GM21423 (cell line): ENCODE results near the gene TANGO6.
"Not testable (repeated sequence)": the region's sequence is repeated elsewhere in the genome, so short reads cannot be mapped to it uniquely, and the experiment has no call there.

Experiments
- ATAC-seq: cut with Tn5 transposase; IDR thresholded peaks from one replicate; pipeline ENCODE4 v1.9.1; 2021; ENCODE audit warnings: mild to moderate bottlenecking, moderate library complexity; ENCODE audit not compliant: unreplicated experiment

Gene TANGO6

DNA sequence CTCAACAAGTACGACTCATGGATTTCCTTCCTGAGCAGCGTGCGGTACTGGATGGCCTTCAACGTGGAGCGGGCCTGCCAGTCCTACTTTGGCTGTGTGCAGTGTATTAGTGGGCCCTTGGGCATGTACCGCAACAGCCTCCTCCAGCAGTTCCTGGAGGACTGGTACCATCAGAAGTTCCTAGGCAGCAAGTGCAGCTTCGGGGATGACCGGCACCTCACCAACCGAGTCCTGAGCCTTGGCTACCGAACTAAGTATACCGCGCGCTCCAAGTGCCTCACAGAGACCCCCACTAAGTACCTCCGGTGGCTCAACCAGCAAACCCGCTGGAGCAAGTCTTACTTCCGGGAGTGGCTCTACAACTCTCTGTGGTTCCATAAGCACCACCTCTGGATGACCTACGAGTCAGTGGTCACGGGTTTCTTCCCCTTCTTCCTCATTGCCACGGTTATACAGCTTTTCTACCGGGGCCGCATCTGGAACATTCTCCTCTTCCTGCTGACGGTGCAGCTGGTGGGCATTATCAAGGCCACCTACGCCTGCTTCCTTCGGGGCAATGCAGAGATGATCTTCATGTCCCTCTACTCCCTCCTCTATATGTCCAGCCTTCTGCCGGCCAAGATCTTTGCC is 271.1 kb downstream of the TANGO6 start:
- ATAC-seq, result no peak

DNA sequence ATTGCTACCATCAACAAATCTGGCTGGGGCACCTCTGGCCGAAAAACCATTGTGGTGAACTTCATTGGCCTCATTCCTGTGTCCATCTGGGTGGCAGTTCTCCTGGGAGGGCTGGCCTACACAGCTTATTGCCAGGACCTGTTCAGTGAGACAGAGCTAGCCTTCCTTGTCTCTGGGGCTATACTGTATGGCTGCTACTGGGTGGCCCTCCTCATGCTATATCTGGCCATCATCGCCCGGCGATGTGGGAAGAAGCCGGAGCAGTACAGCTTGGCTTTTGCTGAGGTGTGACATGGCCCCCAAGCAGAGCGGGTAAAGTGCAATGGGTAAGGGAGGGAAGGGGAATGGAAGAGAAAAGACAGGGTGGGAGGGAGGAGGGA is 271.6 kb downstream of the TANGO6 start:
- no peak for ATAC-seq

DNA sequence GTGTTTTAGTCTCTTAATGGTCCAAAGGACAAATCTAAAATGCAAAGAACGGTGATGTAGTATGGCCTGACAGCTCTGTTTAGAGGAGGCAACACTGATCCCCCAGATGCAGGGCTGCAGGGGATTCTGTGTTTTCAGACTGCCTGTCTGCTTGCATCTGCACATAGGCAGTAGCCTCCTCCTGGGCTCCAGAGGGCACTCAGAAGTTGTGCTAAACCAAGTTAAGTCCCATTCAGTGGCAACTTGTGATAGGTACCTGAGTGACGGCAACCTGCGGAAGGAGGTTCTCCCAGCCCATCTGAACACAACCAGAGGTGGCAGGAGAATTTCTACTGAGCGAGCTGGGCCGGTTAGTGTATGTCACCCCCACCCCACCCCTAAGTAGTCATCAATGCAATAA is 272.0 kb downstream of the TANGO6 start:
- ATAC-seq, result no peak

DNA sequence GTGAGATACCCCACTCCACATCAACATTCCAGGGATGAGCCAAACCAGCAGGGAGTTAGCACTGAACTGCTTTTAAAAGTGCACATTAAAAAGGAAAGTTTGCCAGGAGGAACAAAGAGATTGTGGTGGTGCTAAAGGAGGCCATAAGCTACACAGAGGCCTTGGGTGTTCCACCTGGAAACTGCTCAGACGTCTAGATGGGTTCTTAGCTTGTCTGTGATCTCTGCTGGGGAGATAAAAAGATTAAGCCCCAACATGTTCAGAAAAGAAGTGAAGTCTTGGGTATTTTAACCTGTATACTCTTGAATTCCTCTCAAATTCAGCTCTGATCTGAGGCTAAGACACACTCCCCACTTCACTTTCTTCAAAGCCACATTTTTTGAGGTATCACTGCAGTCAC is 272.5 kb downstream of the TANGO6 start:
- no peak for ATAC-seq

DNA sequence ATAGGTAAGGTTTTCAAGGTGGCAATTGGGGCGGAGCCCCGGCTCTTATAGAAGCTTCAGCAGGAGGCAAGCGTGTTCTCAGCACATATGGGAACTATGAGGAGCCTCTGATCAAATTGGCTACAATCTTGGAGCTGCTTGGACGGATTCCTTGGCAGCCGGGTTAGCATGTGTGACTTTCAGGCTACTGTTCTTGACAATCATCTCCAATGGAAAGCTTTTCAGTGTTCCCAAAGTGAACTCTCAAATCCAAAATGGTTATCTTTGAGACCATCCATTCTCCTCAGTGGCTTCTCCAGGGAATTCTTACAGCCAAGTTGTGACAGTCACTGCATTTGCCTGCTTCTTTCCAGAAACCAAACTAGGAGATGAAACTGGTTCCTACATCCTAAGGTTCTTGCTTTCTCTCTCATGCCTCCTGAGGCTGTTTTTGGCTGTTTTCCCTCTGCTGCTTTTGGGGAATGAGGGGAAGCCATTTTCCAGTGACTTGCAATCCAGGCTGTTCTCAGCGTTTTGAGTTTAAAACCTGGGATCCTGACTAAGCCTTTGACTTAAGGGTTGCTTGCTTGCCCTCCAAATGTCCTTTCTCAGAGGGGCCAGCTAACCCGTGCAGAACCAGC is 273.0 kb downstream of the TANGO6 start:
- ATAC-seq, result no peak

DNA sequence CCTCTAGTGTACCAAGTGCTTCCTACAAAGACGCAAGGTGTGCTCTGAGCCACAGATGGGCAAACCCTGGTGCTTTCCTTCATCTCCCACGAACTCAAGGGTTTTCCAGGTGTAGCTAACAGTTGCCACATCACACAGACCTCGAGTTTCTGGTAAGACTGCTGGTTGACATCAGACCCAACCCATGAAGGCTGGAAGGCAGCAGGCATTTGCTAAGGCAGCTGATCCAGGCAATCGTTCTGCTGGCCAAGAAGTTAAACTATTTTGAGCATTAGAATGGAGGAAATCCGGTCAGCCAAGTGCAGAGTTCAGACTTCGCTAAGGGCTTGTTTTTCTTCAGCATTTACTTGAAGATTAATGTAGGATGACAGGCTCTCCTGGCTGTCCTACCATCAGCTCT is 273.6 kb downstream of the TANGO6 start:
- no peak for ATAC-seq

DNA sequence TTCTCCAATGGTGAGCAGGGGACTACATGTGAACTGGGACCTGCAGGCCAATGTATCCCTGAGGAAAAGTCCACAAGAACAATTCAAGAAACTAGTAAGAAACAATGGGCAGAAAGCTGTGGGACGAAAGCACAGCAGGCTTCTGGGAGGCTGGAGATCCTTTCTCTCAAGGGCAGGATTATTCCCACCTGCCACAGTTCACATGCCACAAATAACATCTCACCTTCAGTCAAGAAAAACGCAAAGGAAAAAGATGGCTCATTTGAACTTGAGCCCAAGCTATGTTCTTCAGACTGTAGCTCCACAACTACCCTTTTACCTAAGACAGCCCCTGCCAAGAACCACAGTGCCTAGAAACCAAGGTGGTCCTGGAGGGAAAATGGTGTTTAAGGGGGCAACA is 275.1 kb downstream of the TANGO6 start:
- no peak for ATAC-seq

DNA sequence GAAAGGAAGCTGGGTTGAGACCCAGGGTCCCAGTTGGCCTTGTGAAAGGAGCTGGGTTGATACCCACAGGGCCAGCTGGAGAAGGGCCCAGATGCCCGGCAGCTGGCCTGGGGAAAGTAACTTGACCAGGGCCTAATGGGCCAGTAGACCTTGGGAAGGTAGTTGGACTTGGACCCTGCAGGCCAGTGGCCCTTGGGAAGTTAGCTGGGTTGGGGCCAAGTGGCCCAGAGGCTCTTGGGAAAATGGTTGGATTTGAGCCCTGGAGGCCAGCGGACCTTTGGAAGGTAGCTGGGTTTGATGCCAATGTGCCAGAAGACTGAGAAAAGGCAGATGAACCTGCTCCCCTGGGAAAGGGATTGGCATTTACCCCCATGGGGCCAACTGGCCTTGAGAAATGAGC is 275.7 kb downstream of the TANGO6 start:
- ATAC-seq, result no peak

DNA sequence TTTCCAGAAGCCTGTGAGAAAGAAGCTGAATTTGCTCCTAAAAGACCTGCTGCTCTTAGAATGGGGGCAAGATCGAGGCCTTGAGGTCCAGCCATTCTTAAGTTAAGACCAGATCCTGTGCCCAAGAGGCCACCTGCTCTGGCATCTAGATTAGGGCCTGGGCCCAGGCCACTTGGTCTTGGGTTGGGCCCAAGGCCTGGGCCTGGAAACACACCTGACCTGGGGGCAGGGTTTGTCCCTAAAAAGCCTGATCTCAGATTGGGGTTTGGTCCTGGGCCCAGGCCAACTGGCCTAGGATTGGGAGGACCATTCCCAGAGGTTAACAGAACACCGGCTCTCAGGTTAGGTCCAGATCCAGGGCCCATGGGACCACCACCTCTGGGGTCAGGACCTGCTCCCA is 276.2 kb downstream of the TANGO6 start:
- no peak for ATAC-seq

DNA sequence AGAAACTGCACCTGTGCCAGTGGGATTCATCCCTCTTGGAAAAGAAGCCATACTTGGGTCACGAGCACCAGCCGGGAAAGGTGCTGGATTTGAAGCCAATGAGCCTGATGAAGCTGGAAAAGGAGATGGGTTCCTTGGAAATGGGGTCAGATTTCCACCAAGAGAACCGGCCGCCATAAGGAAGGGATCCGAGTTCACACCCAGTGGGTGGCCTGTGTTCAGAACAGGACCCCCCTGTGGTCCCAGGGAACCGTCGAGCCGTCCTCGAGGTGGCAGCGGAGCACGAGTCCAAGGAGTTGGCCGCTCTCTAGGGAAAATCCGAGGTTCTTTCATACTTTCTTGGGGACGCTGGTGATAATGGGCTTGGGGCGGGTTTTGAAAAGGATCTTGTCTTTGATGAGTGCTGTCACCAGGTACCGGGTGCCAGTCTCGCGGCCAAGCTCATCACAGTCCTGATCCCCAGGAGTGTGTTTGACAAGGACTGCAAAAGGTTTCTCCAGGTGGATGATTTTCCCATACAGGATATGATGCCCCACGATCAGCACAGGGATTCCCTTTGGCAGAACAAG is 276.8 kb downstream of the TANGO6 start:
- no peak for ATAC-seq

DNA sequence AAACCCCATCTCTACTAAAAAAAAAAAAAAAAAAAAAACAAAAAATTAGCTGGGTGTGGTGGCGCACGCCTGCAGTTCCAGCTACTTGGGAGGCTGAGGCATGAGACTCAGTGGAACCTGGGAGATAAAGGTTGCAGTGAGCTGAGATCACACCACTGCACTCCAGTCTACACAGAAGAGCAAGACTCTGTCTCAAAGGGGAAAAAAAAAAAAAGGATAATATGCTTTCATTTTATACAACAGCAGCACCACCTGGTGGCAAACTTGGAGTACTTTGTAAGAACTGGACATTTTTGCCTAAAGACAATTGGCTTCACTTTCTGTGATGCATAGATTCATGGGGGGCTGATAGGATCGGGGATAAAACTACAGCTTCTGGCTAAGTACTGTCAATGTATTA is 280.6 kb downstream of the TANGO6 start:
- ATAC-seq, result no peak

DNA sequence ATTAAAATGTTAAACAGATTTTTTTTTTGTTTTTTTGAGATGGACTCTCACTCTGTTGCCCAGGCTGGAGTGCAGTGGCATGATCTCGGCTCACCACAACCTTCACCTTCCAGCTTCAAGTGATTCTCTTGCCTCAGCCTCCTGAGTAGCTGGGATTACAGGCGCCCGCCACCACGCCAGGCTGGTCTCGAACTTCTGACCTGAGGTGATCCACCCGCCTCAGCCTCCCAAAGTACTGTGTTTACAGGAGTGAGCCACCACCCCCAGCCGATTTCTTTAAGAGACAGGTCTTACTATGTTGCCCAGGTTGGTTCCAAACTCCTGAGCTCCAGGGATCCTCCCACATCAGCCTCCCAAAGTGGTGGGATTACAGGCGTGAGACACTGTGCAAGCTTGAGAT is 281.1 kb downstream of the TANGO6 start:
- not testable (repeated sequence) for ATAC-seq

DNA sequence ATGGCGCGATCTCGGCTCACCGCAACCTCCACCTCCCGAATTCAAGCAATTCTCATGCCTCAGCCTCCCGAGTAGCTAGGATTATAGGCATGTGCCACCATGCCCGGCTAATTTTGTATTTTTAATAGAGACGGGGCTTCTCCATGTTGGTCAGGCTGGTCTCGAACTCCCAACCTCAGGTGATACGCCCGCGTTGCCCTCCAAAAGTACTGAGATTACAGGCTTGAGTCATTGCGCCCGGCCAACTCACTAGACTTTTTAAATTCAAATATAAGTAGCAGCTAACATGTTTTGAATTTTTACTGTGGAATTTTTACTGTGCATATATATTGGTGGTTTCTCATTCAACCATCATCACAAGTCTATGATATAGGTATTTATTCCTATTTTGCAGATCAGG is 281.6 kb downstream of the TANGO6 start:
- ATAC-seq, result not testable (repeated sequence)

DNA sequence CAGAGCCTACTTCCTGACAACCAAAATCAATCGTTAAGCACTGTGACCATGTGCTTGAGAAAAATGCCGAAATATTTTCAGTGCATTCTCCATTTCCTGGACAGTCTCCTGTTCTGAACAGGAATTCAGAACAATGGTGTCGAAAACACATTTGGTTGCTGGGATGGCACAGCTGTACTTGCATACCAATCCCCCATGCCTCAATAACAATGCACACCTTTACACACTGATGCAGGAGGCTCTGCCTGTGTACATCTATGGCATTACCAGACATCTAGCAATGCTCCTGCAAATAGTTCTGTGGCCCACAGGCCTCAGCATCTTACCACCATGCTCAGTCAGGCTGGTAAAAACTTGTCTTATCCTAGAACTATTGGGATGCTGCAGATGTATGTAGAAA is 282.9 kb downstream of the TANGO6 start:
- ATAC-seq, result no peak

DNA sequence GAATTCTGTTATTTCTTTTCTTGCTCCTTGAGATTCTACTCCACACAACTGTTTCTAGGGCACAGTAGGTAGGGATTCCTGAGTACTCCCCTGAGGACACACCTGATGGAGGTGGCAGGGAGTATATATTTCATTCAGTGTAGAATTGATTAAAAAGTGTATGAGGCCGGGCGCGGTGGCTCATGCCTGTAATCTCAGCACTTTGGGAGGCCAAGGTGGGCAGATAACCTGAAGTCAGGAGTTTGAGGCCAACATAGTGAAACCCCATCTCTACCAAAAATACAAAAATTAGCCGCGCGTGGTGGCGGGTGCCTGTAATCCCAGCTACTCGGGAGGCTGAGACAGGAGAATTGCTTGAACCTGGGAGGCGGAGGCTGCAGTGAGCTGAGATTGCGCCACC is 283.5 kb downstream of the TANGO6 start:
- not testable (repeated sequence) for ATAC-seq

DNA sequence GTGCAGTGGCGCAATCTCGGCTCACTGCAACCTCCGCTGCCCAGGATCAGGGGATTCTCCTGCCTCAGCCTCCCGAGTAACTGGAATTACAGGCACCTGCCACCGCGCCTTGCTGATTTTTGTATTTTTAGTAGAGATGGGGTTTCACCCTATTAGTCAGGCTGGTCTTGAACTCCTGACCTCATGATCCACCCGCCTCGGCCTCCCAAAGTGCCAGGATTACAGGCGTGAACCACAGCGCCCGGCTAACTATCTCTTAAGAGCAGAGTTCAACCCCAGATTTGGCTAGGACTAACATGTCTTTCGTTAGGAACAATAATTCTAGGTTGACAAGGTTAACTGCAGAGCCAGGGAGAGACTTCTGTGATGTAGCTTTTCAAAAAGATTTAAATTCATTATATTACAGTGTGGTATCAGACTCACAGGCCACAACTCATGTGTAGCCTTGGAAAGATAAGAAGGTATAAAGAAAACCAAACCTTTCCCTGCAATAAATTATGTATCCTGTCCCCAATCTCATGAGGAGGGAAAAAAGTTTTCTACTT is 284.7 kb downstream of the TANGO6 start:
- no peak for ATAC-seq

DNA sequence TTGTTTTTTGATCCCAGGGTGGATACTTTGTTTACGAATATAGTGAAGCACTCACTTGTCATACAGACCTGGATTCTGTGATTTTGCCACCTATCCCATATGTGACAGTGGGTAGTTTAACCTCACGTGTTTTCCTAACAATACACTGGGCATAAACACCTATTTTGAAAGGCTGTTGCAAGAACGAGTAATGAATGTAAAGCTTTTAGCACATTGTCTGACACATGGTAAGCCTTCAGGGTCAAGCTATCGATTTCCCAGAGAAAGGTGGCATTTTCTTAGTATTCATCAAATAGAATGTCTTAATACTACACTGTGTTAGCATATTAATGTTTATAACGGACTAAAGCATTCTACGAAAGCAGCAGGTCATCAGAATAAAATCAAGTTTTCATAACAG is 287.1 kb downstream of the TANGO6 start:
- no peak for ATAC-seq

DNA sequence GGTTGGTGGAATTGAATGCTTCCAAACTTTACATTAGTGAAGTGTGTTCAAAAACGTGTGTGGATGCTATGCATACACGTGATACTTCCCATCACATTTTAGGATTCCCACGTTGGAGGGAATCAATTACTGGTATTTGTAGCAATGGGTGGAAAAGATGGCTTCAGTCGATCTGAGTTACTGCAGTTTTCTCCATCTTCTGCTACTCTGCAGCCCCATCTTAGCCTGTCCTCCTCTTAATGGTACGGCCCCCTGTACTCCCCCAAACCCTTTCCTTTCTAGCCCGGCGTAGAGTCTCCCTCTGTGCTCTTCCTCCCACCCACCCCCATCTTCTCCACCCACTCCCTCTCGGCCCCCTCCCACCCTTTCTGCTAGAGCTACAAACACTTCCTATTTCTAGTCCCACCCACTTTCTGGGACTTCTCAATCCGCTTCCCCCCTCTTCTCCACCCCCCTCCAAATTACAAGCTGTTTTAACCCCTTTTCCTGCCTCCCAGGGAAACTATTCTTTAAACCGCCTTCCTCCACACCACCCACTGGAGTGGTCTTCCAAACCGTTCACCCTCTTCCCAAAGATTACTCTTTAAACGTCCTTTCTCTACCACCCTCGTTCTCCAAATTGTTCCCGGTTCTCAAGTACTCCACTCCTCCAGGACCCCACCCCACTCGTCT is 288.0 kb downstream of the TANGO6 start:
- no peak for ATAC-seq

DNA sequence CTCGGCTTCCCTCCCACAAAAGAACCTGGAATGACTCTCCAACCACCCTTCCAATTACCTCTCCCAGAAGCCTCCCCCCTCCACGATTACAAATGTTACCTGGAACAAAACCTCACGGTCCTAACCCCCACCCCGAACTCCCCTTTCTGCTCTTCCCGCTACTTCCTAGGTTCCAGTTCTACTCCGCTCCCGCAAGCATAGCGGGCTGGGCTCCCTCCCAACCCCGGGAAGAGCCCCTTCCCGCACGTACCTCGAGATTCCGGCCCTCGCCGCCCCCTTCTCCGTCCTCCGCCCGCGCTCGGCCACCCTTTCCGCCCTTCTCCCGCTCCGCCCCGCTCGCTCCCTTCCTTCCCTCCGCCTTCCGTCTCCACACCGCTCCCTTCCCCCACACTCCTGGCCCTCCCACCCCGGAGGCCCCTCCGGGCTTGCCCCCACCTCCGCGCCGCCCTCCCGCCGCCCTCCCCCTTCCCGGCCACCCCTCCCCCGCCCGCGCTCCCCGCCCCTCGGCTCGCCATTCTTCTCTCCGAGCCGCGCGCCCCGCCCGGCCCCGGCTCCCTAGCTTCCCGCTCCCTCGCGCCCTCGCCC is 288.6 kb downstream of the TANGO6 start:
- peak; percentile 52 for ATAC-seq

DNA sequence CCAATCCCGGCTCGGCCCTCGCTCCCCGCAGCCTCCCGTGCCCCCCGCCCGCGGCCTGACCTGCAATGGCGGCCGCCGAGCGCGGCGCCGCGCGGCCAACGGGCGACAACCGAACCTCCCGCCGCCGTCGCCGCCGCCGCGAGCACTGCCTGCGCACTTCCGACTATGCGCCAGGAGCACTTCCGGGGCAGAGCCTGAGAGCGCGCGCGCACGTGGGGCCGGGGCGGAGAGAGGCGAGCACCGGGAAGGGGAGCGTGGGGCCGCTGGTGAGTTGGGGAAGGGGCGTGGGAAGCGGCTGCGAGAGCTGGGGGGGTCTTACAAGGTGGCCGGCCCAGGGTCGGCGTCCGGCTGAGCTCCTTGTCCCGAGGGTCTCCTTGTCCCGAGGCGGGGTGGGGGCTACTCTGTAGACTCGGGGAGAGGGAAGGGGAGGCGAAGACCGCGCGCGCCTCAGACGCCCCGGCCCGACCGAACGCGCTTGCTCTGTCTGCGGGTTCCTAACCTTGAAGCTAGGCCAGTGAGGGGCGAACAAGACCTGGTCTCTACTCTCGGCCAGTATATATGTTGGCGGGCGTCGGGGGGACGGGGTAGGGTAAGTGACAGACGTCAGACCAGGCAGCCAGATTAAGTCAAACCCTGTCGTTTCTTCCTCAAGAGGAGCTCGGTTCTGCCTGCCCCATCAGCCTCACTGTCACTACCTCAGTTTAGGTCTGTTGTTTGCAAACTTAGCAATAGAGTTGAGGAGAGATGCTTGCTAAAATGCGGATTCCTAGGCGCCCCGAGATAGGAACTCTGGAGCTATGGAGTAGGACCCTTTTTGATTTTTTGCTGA is 289.3 kb downstream of the TANGO6 start, which contains the start of the genes CHTF8 and UTP4:
TSS of gene CHTF8 (minus strand) at position 165 of the 829 bp plus-strand sequence. CDS start 11,130 bp downstream, outside the sequence.
TSS of gene UTP4 (plus strand) at position 226 of the 829 bp plus-strand sequence. CDS start 811 bp downstream, outside the sequence.
- ATAC-seq, result peak; percentile 87
